ENCODE measurements around the gene AP1S3.

Gene AP1S3

GRCh38 chr2:223758131-223758840 is 79.1 kb downstream of the AP1S3 start:
- H3K9me3 ChIP-seq (replicated peaks; ENCODE audit: low read length): no peaks in the 10 kb centered on the region
- no peaks in the 10 kb centered on the region for H3K36me3 ChIP-seq (ENCODE audit: insufficient read depth, low read length)
- H3K4me1 ChIP-seq (ENCODE audit: control insufficient read depth, insufficient read depth, low read length): peaks cover 24% of the 10 kb centered on the region
- H3K4me3 ChIP-seq (ENCODE audit: low read length): no peak overlapping the region
- H3K4me2 ChIP-seq (ENCODE audit: low read length): no peak overlapping the region
- H3K27me3 ChIP-seq (ENCODE audit: control insufficient read depth, insufficient read depth, low read length): no peaks in the 10 kb centered on the region
- H3K9ac ChIP-seq (ENCODE audit: low read depth, low read length): no peak overlapping the region

DNA sequence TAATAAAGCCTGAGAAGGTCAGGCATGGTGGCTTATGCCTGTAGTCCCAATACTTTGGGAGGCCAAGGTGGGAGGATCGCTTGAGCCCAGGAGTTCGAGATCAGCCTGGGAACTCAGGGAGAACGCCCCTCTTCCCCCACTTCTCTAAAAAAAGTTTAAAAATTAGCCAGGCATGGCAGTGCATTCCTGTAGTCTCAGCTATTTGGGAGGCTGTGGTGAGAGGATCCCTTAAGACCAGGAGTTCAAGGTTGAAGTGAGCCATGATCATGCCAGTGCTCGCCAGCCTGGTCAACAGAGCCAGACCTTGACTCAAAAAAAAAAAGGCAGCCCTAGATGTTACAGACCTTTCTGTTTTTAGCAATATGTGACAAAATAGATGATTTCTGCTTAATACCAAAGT is 83.4 kb downstream of the AP1S3 start:
- Histone ChIP-seq H3K36me3 (ENCODE audit: insufficient read depth, low read length) (no peaks in the 10 kb centered on the region), H3K9me3 (replicated peaks; ENCODE audit: low read length) (no peaks in the 10 kb centered on the region), H3K4me3 (ENCODE audit: low read length) (no peak overlapping the region), H3K9ac (ENCODE audit: low read depth, low read length) (no peak overlapping the region), H3K27me3 (ENCODE audit: control insufficient read depth, insufficient read depth, low read length) (no peaks in the 10 kb centered on the region), H3K4me1 (ENCODE audit: control insufficient read depth, insufficient read depth, low read length) (peaks cover 5% of the 10 kb centered on the region), H3K4me2 (ENCODE audit: low read length) (no peak overlapping the region)

DNA sequence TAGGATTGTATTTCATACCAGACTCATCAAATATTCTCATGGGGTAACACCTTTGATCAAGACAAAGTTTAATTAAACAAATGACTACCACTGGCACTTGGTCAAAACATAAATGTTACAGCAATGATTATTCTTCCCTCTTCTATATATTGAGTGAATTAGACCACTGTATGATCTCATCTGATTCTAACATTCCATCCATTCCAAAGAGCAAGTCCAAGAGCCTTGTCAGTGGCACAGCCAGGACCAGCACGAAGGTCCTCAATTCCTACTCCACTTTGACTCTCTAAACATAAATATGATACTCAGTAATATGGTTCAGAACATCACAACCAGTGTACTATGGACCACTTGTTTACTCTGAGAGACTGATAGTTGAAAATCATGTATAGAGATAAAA is 86.4 kb downstream of the AP1S3 start:
- H3K9ac ChIP-seq (ENCODE audit: low read depth, low read length): no peak overlapping the region
- H3K36me3 ChIP-seq (ENCODE audit: insufficient read depth, low read length): no peaks in the 10 kb centered on the region
- no peak overlapping the region for H3K4me2 ChIP-seq (ENCODE audit: low read length)
- no peaks in the 10 kb centered on the region for H3K9me3 ChIP-seq (replicated peaks; ENCODE audit: low read length)
- no peaks in the 10 kb centered on the region for H3K27me3 ChIP-seq (ENCODE audit: control insufficient read depth, insufficient read depth, low read length)
- H3K4me1 ChIP-seq (ENCODE audit: control insufficient read depth, insufficient read depth, low read length): peaks cover 5% of the 10 kb centered on the region
- H3K4me3 ChIP-seq (ENCODE audit: low read length): no peak overlapping the region

- H3K36me3 ChIP-seq (ENCODE audit: insufficient read depth, low read length): no peaks in the 10 kb centered on the region
- H3K4me3 ChIP-seq (ENCODE audit: low read length): no peak overlapping the region
- no peak overlapping the region for H3K9ac ChIP-seq (ENCODE audit: low read depth, low read length)
- H3K4me1 ChIP-seq (ENCODE audit: control insufficient read depth, insufficient read depth, low read length): peaks cover 5% of the 10 kb centered on the region
- no peak overlapping the region for H3K4me2 ChIP-seq (ENCODE audit: low read length)
- no peaks in the 10 kb centered on the region for H3K27me3 ChIP-seq (ENCODE audit: control insufficient read depth, insufficient read depth, low read length)
- H3K9me3 ChIP-seq (replicated peaks; ENCODE audit: low read length): no peaks in the 10 kb centered on the region
Observed at GRCh38 chr2:223747392-223748042, 89.9 kb downstream of the AP1S3 start.

GRCh38 chr2:223746611-223747010 is 90.8 kb downstream of the AP1S3 start:
- Histone ChIP-seq H3K9me3 (replicated peaks; ENCODE audit: low read length) (no peaks in the 10 kb centered on the region), H3K36me3 (ENCODE audit: insufficient read depth, low read length) (no peaks in the 10 kb centered on the region), H3K27me3 (ENCODE audit: control insufficient read depth, insufficient read depth, low read length) (no peaks in the 10 kb centered on the region), H3K4me2 (ENCODE audit: low read length) (no peak overlapping the region), H3K4me1 (ENCODE audit: control insufficient read depth, insufficient read depth, low read length) (peaks cover 5% of the 10 kb centered on the region), H3K4me3 (ENCODE audit: low read length) (no peak overlapping the region), H3K9ac (ENCODE audit: low read depth, low read length) (no peak overlapping the region)

DNA sequence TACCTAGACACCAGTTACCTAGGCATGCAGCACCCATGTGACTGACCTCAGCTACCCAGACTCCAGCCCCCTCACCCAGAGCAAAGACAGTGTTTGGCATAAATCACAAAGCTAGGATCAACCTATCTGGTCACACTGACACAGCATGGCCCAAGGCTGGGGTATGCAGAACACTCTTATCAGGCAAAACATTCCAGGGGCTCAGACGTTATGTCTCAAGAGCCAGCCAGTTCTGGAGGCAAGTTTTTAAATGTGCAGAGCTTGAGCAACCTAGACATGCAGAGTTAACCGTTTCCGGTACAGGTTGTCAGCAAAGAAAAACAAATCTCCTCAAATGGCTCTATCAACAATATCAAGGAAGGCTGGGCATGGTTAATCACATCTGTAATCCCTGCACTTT is 92.8 kb downstream of the AP1S3 start:
- Histone ChIP-seq H3K27me3 (ENCODE audit: control insufficient read depth, insufficient read depth, low read length) (no peaks in the 10 kb centered on the region), H3K4me3 (ENCODE audit: low read length) (no peak overlapping the region), H3K4me2 (ENCODE audit: low read length) (no peak overlapping the region), H3K9me3 (replicated peaks; ENCODE audit: low read length) (no peaks in the 10 kb centered on the region), H3K9ac (ENCODE audit: low read depth, low read length) (no peak overlapping the region), H3K36me3 (ENCODE audit: insufficient read depth, low read length) (no peaks in the 10 kb centered on the region), H3K4me1 (ENCODE audit: control insufficient read depth, insufficient read depth, low read length) (no peaks in the 10 kb centered on the region)

DNA sequence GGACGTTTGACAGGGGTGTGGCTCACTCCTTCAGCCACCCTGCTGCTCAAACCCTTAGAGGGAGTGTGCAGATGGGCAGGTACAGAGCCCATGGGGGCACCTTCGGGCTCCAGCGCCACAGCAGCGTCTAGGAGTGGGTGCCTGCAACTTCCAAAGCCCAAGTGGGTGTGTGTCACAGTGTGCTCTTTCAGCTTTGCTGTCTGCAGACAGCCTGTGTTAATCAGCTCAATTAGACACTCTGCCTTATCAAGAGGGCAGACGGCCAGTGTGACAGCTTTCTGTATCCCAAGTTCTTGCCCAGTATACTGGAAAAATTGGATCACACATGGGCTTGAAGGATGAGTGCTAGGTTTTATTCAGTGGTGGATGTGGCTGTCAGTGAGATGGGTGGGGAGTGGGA is 96.7 kb downstream of the AP1S3 start:
- no peak overlapping the region for H3K4me2 ChIP-seq (ENCODE audit: low read length)
- no peaks in the 10 kb centered on the region for H3K27me3 ChIP-seq (ENCODE audit: control insufficient read depth, insufficient read depth, low read length)
- no peaks in the 10 kb centered on the region for H3K9me3 ChIP-seq (replicated peaks; ENCODE audit: low read length)
- peaks cover 6% of the 10 kb centered on the region for H3K4me1 ChIP-seq (ENCODE audit: control insufficient read depth, insufficient read depth, low read length)
- H3K36me3 ChIP-seq (ENCODE audit: insufficient read depth, low read length): no peaks in the 10 kb centered on the region
- no peak overlapping the region for H3K9ac ChIP-seq (ENCODE audit: low read depth, low read length)
- H3K4me3 ChIP-seq (ENCODE audit: low read length): no peak overlapping the region

DNA sequence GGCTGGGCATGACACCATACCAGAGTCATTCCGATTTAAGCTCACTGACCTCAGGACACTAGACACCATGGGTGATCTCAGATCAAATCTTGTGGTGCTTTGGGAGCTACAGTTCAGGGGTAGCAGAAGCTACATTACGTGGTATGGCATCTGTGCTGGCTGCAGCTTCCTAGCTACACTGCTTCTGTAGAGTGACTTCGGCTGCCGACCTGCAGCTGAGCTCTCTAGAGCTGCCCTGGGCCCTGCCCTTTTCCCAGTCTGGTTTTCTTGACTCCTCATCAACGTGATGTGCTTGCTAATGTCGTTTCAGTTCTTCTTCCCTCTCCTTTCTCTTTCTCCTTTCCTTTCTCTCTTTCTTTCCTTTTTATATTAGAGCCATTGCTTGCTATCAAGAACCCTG is 100.2 kb downstream of the AP1S3 start:
- no peak overlapping the region for H3K4me3 ChIP-seq (ENCODE audit: low read length)
- no peak overlapping the region for H3K4me2 ChIP-seq (ENCODE audit: low read length)
- H3K27me3 ChIP-seq (ENCODE audit: control insufficient read depth, insufficient read depth, low read length): no peaks in the 10 kb centered on the region
- no peak overlapping the region for H3K9ac ChIP-seq (ENCODE audit: low read depth, low read length)
- no peaks in the 10 kb centered on the region for H3K36me3 ChIP-seq (ENCODE audit: insufficient read depth, low read length)
- H3K9me3 ChIP-seq (replicated peaks; ENCODE audit: low read length): peaks cover 5% of the 10 kb centered on the region
- H3K4me1 ChIP-seq (ENCODE audit: control insufficient read depth, insufficient read depth, low read length): peaks cover 14% of the 10 kb centered on the region

DNA sequence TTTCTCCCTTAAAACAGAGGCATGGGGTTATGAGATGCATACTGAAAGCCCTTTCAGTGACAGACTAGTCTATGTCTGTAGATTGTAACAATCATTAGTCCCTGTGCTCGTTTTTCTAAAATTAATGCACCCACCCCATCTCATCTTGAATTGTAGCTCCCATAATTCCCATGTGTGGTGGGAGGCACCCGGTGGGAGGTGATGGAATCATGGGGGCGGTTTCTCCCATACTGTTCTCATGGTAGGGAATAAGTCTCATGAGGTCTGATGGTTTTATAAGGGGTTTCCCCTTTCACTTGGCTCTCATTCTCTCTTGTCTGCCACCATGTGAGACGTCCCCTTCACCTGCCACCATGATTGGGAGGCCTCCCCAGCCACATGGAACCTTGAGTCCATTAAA is 100.9 kb downstream of the AP1S3 start:
- Histone ChIP-seq H3K36me3 (ENCODE audit: insufficient read depth, low read length) (no peaks in the 10 kb centered on the region), H3K4me2 (ENCODE audit: low read length) (no peak overlapping the region), H3K27me3 (ENCODE audit: control insufficient read depth, insufficient read depth, low read length) (no peaks in the 10 kb centered on the region), H3K4me1 (ENCODE audit: control insufficient read depth, insufficient read depth, low read length) (peaks cover 14% of the 10 kb centered on the region), H3K9ac (ENCODE audit: low read depth, low read length) (peak overlapping the region; percentile 42), H3K4me3 (ENCODE audit: low read length) (no peak overlapping the region), H3K9me3 (replicated peaks; ENCODE audit: low read length) (peaks cover 5% of the 10 kb centered on the region)

GRCh38 chr2:223735659-223736244 is 101.6 kb downstream of the AP1S3 start:
- Histone ChIP-seq H3K4me1 (ENCODE audit: control insufficient read depth, insufficient read depth, low read length) (peaks cover 14% of the 10 kb centered on the region), H3K4me3 (ENCODE audit: low read length) (no peak overlapping the region), H3K9me3 (replicated peaks; ENCODE audit: low read length) (peaks cover 5% of the 10 kb centered on the region), H3K36me3 (ENCODE audit: insufficient read depth, low read length) (no peaks in the 10 kb centered on the region), H3K27me3 (ENCODE audit: control insufficient read depth, insufficient read depth, low read length) (no peaks in the 10 kb centered on the region), H3K4me2 (ENCODE audit: low read length) (no peak overlapping the region), H3K9ac (ENCODE audit: low read depth, low read length) (peak overlapping the region; percentile 42)

GRCh38 chr2:223735035-223735640 is 102.2 kb downstream of the AP1S3 start:
- peaks cover 14% of the 10 kb centered on the region for H3K4me1 ChIP-seq (ENCODE audit: control insufficient read depth, insufficient read depth, low read length)
- no peak overlapping the region for H3K9ac ChIP-seq (ENCODE audit: low read depth, low read length)
- no peaks in the 10 kb centered on the region for H3K36me3 ChIP-seq (ENCODE audit: insufficient read depth, low read length)
- no peak overlapping the region for H3K4me3 ChIP-seq (ENCODE audit: low read length)
- no peak overlapping the region for H3K4me2 ChIP-seq (ENCODE audit: low read length)
- no peaks in the 10 kb centered on the region for H3K27me3 ChIP-seq (ENCODE audit: control insufficient read depth, insufficient read depth, low read length)
- H3K9me3 ChIP-seq (replicated peaks; ENCODE audit: low read length): peaks cover 5% of the 10 kb centered on the region

Measured in skeletal muscle satellite cell (primary cell).